Measurements from ENCODE around the gene PRKAG3. TPM values are rescaled to one million over a fixed set of nuclear protein-coding genes. Genes with fewer than 3 reads are reported as not detected.

Gene PRKAG3
- total and polyA plus RNA-seq, 8 donors: not detected

DNA sequence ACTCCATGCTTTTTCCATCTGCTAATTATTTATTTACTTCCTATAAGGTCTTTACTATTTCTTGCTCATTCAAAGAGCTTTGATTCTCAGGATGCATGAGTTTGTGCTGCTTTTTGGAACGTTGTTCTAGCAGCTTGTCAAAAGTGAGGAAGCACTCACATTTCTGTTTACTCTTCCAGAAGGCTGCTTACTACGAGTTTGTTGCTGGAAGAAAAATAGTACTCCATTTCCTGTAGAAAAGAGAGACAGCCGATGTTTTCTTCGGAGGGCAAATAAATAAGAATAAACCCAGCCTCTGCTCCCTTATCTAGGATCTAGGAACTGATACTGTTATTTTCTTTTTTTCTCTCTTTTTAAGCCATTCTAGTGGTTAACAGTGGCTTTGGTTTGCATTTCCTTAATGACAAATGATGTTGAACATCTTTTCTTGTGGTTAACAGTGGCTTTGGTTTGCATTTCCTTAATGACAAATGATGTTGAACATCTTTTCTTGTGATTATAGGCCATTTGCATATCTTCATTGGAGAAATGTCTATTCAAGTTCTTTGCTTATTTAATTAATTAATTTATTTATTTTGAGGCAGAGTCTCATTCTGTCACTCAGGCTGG is 29.1 kb downstream of the PRKAG3 start:
- TF ChIP-seq, protein P1, sequence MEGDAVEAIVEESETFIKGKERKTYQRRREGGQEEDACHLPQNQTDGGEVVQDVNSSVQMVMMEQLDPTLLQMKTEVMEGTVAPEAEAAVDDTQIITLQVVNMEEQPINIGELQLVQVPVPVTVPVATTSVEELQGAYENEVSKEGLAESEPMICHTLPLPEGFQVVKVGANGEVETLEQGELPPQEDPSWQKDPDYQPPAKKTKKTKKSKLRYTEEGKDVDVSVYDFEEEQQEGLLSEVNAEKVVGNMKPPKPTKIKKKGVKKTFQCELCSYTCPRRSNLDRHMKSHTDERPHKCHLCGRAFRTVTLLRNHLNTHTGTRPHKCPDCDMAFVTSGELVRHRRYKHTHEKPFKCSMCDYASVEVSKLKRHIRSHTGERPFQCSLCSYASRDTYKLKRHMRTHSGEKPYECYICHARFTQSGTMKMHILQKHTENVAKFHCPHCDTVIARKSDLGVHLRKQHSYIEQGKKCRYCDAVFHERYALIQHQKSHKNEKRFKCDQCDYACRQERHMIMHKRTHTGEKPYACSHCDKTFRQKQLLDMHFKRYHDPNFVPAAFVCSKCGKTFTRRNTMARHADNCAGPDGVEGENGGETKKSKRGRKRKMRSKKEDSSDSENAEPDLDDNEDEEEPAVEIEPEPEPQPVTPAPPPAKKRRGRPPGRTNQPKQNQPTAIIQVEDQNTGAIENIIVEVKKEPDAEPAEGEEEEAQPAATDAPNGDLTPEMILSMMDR (IDR thresholded peaks at IDR 0.05): no peak
- TF ChIP-seq EP300 (IDR thresholded peaks at IDR 0.05) (no peak), POLR2AphosphoS5 (IDR thresholded peaks at IDR 0.05) (no peak), POLR2A (IDR thresholded peaks at IDR 0.05) (no peak)
- WGBS, 5 donors: 11 to 33% (median 16%) methylated on average over 4 of the region's 4 CpGs
- Histone ChIP-seq H3K4me1 (peaks cover 11 to 30% (median 21%) of the 10 kb centered on the region in 4 donors), H3K36me3 (no peaks in the 10 kb centered on the region), H3K4me3 (no peak overlapping the region), H3K27me3 (no peaks in the 10 kb centered on the region), H3K9me3 (no peaks in the 10 kb centered on the region), H3K27ac (peak overlapping the region in 2 of 5 donors; percentile 4 to 30)
- intact Hi-C loops (cut with DNase I; ENCODE audit: low total_unique reads): no loop called here
- no peak for DNase-seq

DNA sequence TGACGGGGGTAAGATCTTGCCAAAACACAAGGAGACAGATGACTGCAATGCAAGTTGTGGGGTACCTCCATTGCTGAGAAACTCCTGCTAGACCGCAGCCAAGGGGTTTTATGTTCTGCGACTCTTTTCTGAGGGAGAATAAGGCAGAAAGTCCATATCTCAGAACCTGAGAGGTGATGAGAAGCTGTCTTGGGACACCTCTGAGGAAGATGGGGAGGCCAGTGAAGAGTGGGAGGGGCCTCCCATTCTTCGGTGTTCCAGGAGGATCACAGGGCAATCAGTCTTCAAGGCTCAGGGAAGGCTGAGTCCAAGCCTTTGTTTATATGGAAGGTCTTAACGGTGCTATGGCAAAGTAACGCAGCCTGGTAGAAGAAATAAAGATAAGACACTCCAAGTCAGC is 31.6 kb downstream of the PRKAG3 start:
- no peak for DNase-seq
- H3K36me3 ChIP-seq: no peaks in the 10 kb centered on the region
- H3K9me3 ChIP-seq: no peaks in the 10 kb centered on the region
- 41 to 50% (median 46%) methylated on average over 6 of the region's 6 CpGs for WGBS, 5 donors
- TF ChIP-seq POLR2AphosphoS5 (IDR thresholded peaks at IDR 0.05) (no peak), EP300 (IDR thresholded peaks at IDR 0.05) (no peak), POLR2A (IDR thresholded peaks at IDR 0.05) (no peak)
- TF ChIP-seq, protein P1 (IDR thresholded peaks at IDR 0.05): no peak
- peak overlapping the region in 2 of 5 donors; percentile 53 to 60 for H3K27ac ChIP-seq
- intact Hi-C loops (cut with DNase I; ENCODE audit: low total_unique reads): no loop called here
- H3K4me1 ChIP-seq: peaks cover 11 to 42% (median 17%) of the 10 kb centered on the region in 4 donors
- no peak overlapping the region for H3K4me3 ChIP-seq
- no peaks in the 10 kb centered on the region for H3K27me3 ChIP-seq

DNA sequence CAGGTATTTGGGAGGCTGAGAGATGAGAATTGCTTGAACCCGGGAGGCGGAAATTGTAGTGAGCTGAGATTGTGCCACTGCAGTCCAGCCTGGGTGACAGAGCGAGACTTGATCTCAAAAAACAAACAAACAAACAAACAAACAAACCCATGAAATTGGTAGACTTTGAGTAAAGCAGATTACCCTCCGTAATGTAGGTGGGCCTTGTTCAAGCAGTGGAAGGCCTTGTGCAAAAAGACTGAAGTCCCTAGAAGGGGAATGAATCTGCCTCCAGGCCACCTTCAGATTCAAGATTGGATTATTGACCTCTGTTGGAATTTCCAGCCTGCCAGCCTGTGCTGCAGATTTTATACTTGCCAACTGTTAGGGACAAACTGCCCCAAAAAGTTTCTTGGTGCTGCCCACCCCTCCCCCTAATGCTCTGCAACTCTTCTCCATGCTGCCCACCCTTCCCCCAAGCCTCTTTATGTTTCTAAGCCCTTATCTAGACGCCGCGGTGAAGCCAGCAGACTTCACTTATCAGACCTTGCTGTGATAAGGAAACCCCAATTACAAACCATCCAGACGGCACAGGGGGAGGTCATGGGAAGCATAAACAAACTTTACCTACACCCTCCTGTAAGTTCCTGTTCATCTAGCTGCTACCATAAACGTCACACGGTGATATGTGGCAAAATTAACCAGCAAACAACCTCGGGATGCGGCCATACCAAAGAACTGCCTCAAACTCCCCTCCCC is 32.7 kb downstream of the PRKAG3 start:
- no peaks in the 10 kb centered on the region for H3K9me3 ChIP-seq
- H3K27ac ChIP-seq: peak overlapping the region in 2 of 5 donors; percentile 53 to 60
- no peak overlapping the region for H3K4me3 ChIP-seq
- TF ChIP-seq POLR2A (IDR thresholded peaks at IDR 0.05) (no peak), POLR2AphosphoS5 (IDR thresholded peaks at IDR 0.05) (peak in 2 of 3 donors; percentile 26 to 37), EP300 (IDR thresholded peaks at IDR 0.05) (no peak)
- TF ChIP-seq, protein P1 (IDR thresholded peaks at IDR 0.05): no peak
- peak; percentile 60 to 66 for DNase-seq
- peaks cover 11 to 46% (median 17%) of the 10 kb centered on the region in 4 donors for H3K4me1 ChIP-seq
- WGBS, 5 donors: 37 to 47% (median 41%) methylated on average over 12 of the region's 12 CpGs
- no peaks in the 10 kb centered on the region for H3K36me3 ChIP-seq
- no peaks in the 10 kb centered on the region for H3K27me3 ChIP-seq
- intact Hi-C loops (cut with DNase I; ENCODE audit: low total_unique reads): no loop called here

DNA sequence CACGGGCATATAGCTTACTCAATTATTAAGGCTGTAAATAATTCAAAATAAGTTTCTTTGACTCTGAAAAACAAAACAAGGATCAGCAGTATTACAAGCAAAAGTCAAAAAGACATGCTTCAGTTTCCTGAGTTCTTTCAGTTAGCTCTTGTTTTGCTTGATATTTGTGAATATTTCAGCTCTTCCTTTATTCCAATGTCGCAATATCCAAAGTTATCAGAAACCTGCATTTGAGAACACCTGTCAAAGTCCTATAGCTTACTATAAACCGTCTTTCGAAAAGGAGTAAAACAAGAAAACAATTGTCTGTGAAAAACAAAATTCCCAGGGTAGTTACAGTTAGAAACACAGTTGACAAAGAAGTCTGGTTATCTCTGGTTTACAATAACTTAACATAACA is 34.9 kb downstream of the PRKAG3 start:
- Histone ChIP-seq H3K36me3 (no peaks in the 10 kb centered on the region), H3K4me1 (peaks cover 7 to 37% (median 14%) of the 10 kb centered on the region in 4 donors), H3K4me3 (no peak overlapping the region), H3K27ac (no peak overlapping the region), H3K9me3 (no peaks in the 10 kb centered on the region), H3K27me3 (no peaks in the 10 kb centered on the region)
- DNase-seq: no peak
- WGBS, 5 donors: 89 to 92% (median 89%) methylated on average over 4 of the region's 4 CpGs
- intact Hi-C loops (cut with DNase I; ENCODE audit: low total_unique reads): no loop called here
- TF ChIP-seq EP300 (IDR thresholded peaks at IDR 0.05) (no peak), POLR2A (IDR thresholded peaks at IDR 0.05) (no peak), POLR2AphosphoS5 (IDR thresholded peaks at IDR 0.05) (no peak)
- TF ChIP-seq, protein P1 (IDR thresholded peaks at IDR 0.05): no peak
